Activated CD8-positive, alpha-beta memory T cell treated with anti-CD3 and anti-CD28 coated beads, Interleukin-2, amount 50 U/mL, for 4 hours (primary cell): Measurements from ENCODE around the gene DYDC2.
"Not testable (repeated sequence)": the region's sequence is repeated elsewhere in the genome, so short reads cannot be mapped to it uniquely, and the experiment has no call there.

Source experiments
- DNase-seq: peaks from one replicate; pipeline ENCODE4 v3.0.0-alpha.2; 2020

The DYDC2 gene

DNA sequence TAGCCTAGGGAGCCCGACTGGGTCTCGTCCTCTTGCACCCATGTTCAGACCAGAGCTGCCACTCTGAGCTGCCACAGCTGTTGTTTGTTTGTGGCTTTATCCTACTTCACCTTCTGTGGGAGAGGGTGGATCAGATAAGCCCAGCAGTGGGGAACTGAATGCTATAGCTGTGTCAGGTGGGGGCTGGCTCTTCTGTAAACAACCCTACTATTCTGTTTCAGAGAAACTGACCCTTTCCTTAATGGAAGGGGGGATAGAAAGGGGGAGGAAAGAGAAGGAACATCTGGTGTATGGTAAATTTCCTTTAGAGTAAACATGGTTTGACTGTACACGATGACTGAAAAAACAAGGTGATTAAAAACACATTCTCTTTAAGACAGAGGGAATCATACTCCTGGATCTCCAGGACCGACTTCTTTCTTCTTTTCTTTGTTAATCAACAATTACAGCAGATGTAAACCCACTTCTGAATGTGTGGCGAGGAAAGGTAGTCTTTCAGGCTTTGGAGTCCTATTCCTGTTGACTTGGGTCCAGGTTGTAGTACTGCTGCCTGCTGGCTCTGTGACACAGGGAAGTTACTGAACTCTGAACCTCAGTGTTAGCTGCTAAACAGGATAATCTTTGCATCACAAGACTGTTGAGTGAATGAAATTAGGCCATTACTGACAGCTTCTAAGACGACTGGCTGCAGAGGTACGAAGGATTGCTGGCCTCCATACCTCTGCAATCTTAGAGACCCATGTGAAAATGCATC lies 57.7 kb downstream of the DYDC2 start:
- no peak for DNase-seq

- DNase-seq: no peak
Observed at GRCh38 chr10:80415734-80416478, 59.3 kb downstream of the DYDC2 start.

- no peak for DNase-seq
Observed at GRCh38 chr10:80416479-80417098, 60.0 kb downstream of the DYDC2 start.

DNA sequence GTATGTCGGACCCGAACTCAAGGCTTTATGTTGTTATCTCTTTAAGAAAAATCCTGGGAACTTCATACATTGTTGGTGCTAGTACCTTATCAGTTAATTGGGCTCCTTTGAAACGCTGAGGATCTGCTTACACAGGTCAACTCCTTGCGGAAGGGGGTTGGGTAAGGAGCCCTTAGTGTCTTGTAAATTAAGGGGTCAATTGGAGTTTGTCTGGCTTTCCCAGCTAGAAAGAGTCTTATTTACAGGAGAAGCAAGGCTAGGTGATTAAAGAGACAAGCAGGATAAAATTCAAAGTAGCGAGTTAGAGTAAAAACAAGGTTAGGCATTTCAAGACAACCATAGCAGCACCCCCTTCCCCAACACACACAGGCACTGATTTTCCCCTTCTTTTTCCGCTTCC lies 60.7 kb downstream of the DYDC2 start:
- DNase-seq: not testable (repeated sequence)
